T-helper 2 cell (primary cell): ENCODE measurements around the gene GARIN5A.
A peak's percentile ranks its signal among the peaks of the same experiment; 100 is the strongest.

ENCODE experiments used
- DNase-seq, 5 experiments: peaks; one replicate each; pipeline versions ENCODE4 v3.0.0 to v3.0.0-alpha.2; 2012 to 2022
- total RNA-seq, 2 donors: gene quantifications; one replicate each; lab custom pipeline; 2026; lab: John Stamatoyannopoulos, UW

The GARIN5A gene
- total RNA-seq, result 0 to 0.47 reads per million in 2 donors

GRCh38 chr19:50476224-50476906 is at the start of gene GARIN5A, which contains the start of gene EMC10:
TSS of gene GARIN5A (minus strand) at chr19:50476848. CDS start at chr19:50476388, 460 bp downstream.
TSS of gene EMC10 (plus strand) at chr19:50476507. CDS start at chr19:50476545, 38 bp downstream.
- DNase-seq, result peak; percentile 82 to 98 (median 92)

- DNase-seq, result no peak
These were observed 46.2 kb upstream of the GARIN5A start for GRCh38 chr19:50522881-50523280.

GRCh38 chr19:50520822-50521465 is 44.3 kb upstream of the GARIN5A start:
- no peak for DNase-seq

- no peak for DNase-seq
These were observed 42.4 kb upstream of the GARIN5A start for GRCh38 chr19:50519006-50519575.

GRCh38 chr19:50518091-50519005 is 41.7 kb upstream of the GARIN5A start:
- DNase-seq, result no peak

GRCh38 chr19:50517704-50518075 is 41.0 kb upstream of the GARIN5A start:
- no peak for DNase-seq

- DNase-seq, result no peak
These were observed 40.5 kb upstream of the GARIN5A start for GRCh38 chr19:50516964-50517703.

GRCh38 chr19:50516456-50516855 is 39.8 kb upstream of the GARIN5A start:
- DNase-seq, result no peak

- DNase-seq, result no peak
These were observed 38.5 kb upstream of the GARIN5A start for GRCh38 chr19:50515168-50515561.

GRCh38 chr19:50514346-50515167 is 37.9 kb upstream of the GARIN5A start:
- DNase-seq, result no peak

- no peak for DNase-seq
These were observed 37.2 kb upstream of the GARIN5A start, which contains the start of gene ASPDH for GRCh38 chr19:50513746-50514345. TSS of gene ASPDH (minus strand) at chr19:50513913. CDS start at chr19:50513823, 90 bp downstream.

GRCh38 chr19:50512999-50513745 is 36.5 kb upstream of the GARIN5A start:
- no peak for DNase-seq

GRCh38 chr19:50512112-50512998 is 35.7 kb upstream of the GARIN5A start:
- no peak for DNase-seq

GRCh38 chr19:50511069-50511822 is 34.6 kb upstream of the GARIN5A start, which contains the start of gene JOSD2:
TSS of gene JOSD2 (minus strand) at chr19:50511191. CDS start at chr19:50510431, 760 bp downstream.
- DNase-seq, result peak; percentile 92 to 100 (median 96)

- no peak for DNase-seq
These were observed 34.0 kb upstream of the GARIN5A start for GRCh38 chr19:50510700-50511068.

GRCh38 chr19:50510121-50510670 is 33.5 kb upstream of the GARIN5A start:
- DNase-seq, result no peak

- DNase-seq, result no peak
These were observed 32.7 kb upstream of the GARIN5A start for GRCh38 chr19:50509366-50509765.

GRCh38 chr19:50508843-50509190 is 32.2 kb upstream of the GARIN5A start:
- no peak for DNase-seq
